CD4-positive, alpha-beta memory T cell (primary cell): ENCODE measurements around the gene TUBA8. TPM values are rescaled to one million over a fixed set of nuclear protein-coding genes. Genes with fewer than 3 reads are reported as not detected.
"Not testable (repeated sequence)": the region's sequence is repeated elsewhere in the genome, so short reads cannot be mapped to it uniquely, and the experiment has no call there.

Experiments used
- CTCF ChIA-PET: fragments of 350-600 bp; sonication (Branson Sonifier 250); formaldehyde crosslinking; loops from one replicate; lab custom pipeline; 2021; ENCODE audit warnings: inconsistent platforms; ENCODE audit not compliant: partially characterized antibody; lab: Charles Lee
- POLR2A ChIA-PET: fragments of 350-600 bp; sonication (Branson Sonifier 250); formaldehyde crosslinking; loops from one replicate; lab custom pipeline; 2021; ENCODE audit not compliant: partially characterized antibody; lab: Charles Lee
- DNase-seq, 5 donors: peaks; one replicate each; pipeline versions ENCODE4 v3.0.0 to v3.0.0-alpha.2; 2020 to 2022; ENCODE audit warnings: mixed read lengths in 1 of 5
- H3K27ac ChIP-seq: one replicate; pipeline ENCODE4 v1.7.0; 2013; ENCODE audit warnings: low read depth, low read length
- H3K27me3 ChIP-seq: 2 replicates; pipeline ENCODE4 v1.7.0; 2013; ENCODE audit warnings: mild to moderate bottlenecking, low read length, moderate library complexity; ENCODE audit not compliant: insufficient read depth
- H3K36me3 ChIP-seq: 2 replicates; pipeline ENCODE4 v1.7.0; 2013; ENCODE audit warnings: mild to moderate bottlenecking, low read length, moderate library complexity; ENCODE audit not compliant: insufficient read depth
- H3K4me1 ChIP-seq: 2 replicates; pipeline ENCODE4 v1.7.0; 2013; ENCODE audit warnings: mild to moderate bottlenecking, low read length, moderate library complexity; ENCODE audit not compliant: insufficient read depth
- H3K4me3 ChIP-seq, 2 donors: one replicate each; pipeline ENCODE4 v1.7.0; 2013; ENCODE audit warnings: low read length in 2 of 2, mild to moderate bottlenecking in 1 of 2
- H3K9me3 ChIP-seq, 2 donors: one replicate each; pipeline ENCODE4 v1.7.0; 2013; ENCODE audit warnings: low read length in 2 of 2, control low read depth in 1 of 2; ENCODE audit not compliant: control insufficient read depth in 1 of 2
- H3K27ac Mint-ChIP-seq, 7 donors: one replicate each; pipeline ENCODE4 v1.8.0; 2020 to 2021; ENCODE audit warnings: mixed read lengths in 7 of 7, mild to moderate bottlenecking in 6 of 7, inconsistent platforms in 3 of 7, moderate library complexity in 3 of 7
- H3K27me3 Mint-ChIP-seq, 2 donors: one replicate each; pipeline ENCODE4 v1.8.0; 2020 to 2021; ENCODE audit warnings: mixed read lengths in 2 of 2
- H3K36me3 Mint-ChIP-seq, 2 donors: one replicate each; pipeline ENCODE4 v1.8.0; 2020 to 2021; ENCODE audit warnings: mixed read lengths in 2 of 2, inconsistent platforms in 1 of 2, mild to moderate bottlenecking in 1 of 2
- H3K4me1 Mint-ChIP-seq, 4 donors: one replicate each; pipeline ENCODE4 v1.8.0; 2020 to 2021; ENCODE audit warnings: mixed read lengths in 4 of 4, mild to moderate bottlenecking in 1 of 4
- H3K4me3 Mint-ChIP-seq, 8 donors: one replicate each; pipeline ENCODE4 v1.8.0; 2020 to 2021; ENCODE audit warnings: mixed read lengths in 8 of 8, mild to moderate bottlenecking in 7 of 8, moderate library complexity in 6 of 8, inconsistent platforms in 3 of 8
- H3K9me3 Mint-ChIP-seq, 8 donors: one replicate each; pipeline ENCODE4 v1.8.0; 2020 to 2021; ENCODE audit warnings: mixed read lengths in 8 of 8, mild to moderate bottlenecking in 5 of 8, inconsistent platforms in 3 of 8, moderate library complexity in 1 of 8
- intact Hi-C: fragments of 100-400 bp; cut with micrococcal nuclease; formaldehyde crosslinking; loops from one replicate; pipeline ENCODE4 v1.15.1; 2023
- polyA plus RNA-seq, 2 donors: library from polyadenylated mRNA; unstranded; fragments of 300-500 nt; fragmentation: Illumina TruSeq; gene quantifications; one replicate each; pipeline ENCODE4 v1.2.3, GENCODE V29; 2021
- total RNA-seq, 2 experiments: library from RNA; stranded (reverse); gene quantifications; one replicate each; pipeline ENCODE4 v1.2.3, GENCODE V29; 2021

The TUBA8 gene
- total and polyA plus RNA-seq, 4 experiments from 2014 or later, result 0.33 to 2.7 (median 1.5) TPM

DNA sequence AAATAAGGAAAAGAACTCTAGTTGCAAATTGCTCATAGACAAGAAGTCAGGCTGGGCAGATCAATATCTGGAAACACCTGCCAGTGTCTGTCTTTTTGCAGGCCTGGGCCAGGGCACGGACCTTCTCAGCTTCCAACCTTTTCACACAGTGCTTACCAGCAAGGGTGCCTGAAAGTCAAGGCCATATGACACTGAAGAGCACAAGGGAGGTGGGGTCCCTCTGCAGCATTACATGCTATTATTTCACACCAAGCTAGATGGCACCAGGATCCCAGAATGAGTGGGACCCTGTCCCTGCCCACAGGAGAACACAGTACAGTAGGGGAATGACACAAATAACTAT, 38.7 kb upstream of the TUBA8 start:
- peak overlapping the region in 1 of 7 donors; percentile 63 for H3K27ac Mint-ChIP-seq
- ChIA-PET POLR2A (no interaction called here), CTCF (interaction anchor here (0.7 to 9.0 kb wide), 3 partner anchors 71 to 294 kb away, joined by 3 to 226 read pairs (median 3); no protein-coding TSS in a partner anchor)
- H3K27ac ChIP-seq, result no peak overlapping the region
- H3K4me1 ChIP-seq, result peaks cover 9% of the 10 kb centered on the region
- no peak for DNase-seq
- H3K9me3 Mint-ChIP-seq, result peaks cover 0 to 3% (median 0%) of the 10 kb centered on the region in 8 donors
- no peak overlapping the region for H3K4me3 ChIP-seq
- peaks cover 7 to 10% (median 9%) of the 10 kb centered on the region in 4 donors for H3K4me1 Mint-ChIP-seq
- H3K4me3 Mint-ChIP-seq, result no peak overlapping the region
- no peaks in the 10 kb centered on the region for H3K9me3 ChIP-seq
- no peaks in the 10 kb centered on the region for H3K36me3 ChIP-seq
- intact Hi-C loops, result no loop called here
- H3K27me3 ChIP-seq, result no peaks in the 10 kb centered on the region
- H3K36me3 Mint-ChIP-seq, result no peaks in the 10 kb centered on the region
- peaks cover 8 to 12% of the 10 kb centered on the region in 2 donors for H3K27me3 Mint-ChIP-seq

DNA sequence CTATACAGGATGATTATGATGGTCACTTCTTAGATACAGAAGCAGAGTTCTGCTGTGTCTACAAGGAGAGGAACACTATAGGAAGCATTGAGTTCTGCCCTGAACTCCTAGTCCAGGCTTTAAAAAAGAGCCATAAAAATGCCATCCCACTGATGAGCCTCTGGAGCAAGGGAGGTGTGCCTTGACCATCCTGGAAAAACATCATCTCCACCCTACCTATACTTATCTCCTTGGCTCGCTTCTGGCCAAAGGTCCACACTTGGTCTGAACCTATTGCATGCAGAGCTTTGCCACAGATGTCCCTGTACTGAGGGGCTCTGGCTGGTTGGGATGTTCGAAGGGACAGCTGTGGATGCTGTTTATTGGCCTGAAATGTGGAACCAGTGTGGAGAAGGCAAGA, 37.1 kb upstream of the TUBA8 start:
- intact Hi-C loops, result no loop called here
- H3K4me3 Mint-ChIP-seq, result no peak overlapping the region
- peaks cover 0 to 3% (median 0%) of the 10 kb centered on the region in 8 donors for H3K9me3 Mint-ChIP-seq
- Histone ChIP-seq H3K4me3 (no peak overlapping the region), H3K9me3 (no peaks in the 10 kb centered on the region), H3K36me3 (no peaks in the 10 kb centered on the region), H3K27me3 (no peaks in the 10 kb centered on the region), H3K27ac (no peak overlapping the region), H3K4me1 (peaks cover 15% of the 10 kb centered on the region)
- POLR2A ChIA-PET, result no interaction called here
- peaks cover 2 to 4% of the 10 kb centered on the region in 2 donors for H3K27me3 Mint-ChIP-seq
- no peak overlapping the region for H3K27ac Mint-ChIP-seq
- CTCF ChIA-PET, result interaction anchor here (9.0 kb wide), 1 partner anchor 242 kb away, joined by 226 read pairs; no protein-coding TSS in a partner anchor
- H3K4me1 Mint-ChIP-seq, result peaks cover 13 to 21% (median 16%) of the 10 kb centered on the region in 4 donors
- no peak for DNase-seq
- peaks cover 0 to 5% of the 10 kb centered on the region in 2 donors for H3K36me3 Mint-ChIP-seq

DNA sequence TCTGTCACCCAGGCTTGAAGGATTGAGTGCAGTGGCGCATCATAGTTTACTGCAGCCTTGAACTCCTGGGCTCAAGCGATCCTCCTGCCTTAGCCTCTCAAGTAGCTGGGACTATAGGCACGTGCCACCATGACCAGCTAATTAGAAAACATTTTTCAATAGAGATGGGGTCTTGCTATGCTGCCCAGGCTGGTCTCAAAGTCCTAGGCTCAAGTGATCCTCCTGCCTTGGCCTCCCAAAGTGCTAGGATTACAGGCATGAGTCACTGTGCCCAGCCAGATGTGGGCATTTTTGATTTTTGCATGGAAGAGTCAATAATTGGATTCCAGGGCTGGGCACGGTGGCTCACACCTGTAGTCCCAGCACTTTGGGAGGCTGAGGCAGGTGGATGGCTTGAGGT, 36.7 kb upstream of the TUBA8 start:
- intact Hi-C loops, H3K9me3 ChIP-seq, H3K4me3 Mint-ChIP-seq, H3K27me3 Mint-ChIP-seq, H3K36me3 ChIP-seq, H3K27ac ChIP-seq, H3K27me3 ChIP-seq, H3K36me3 Mint-ChIP-seq, H3K4me3 ChIP-seq, DNase-seq, H3K9me3 Mint-ChIP-seq, H3K27ac Mint-ChIP-seq, POLR2A ChIA-PET: not testable (repeated sequence)
- CTCF ChIA-PET, result interaction anchor here (2.6 to 9.0 kb wide), 2 partner anchors 10 to 242 kb away, joined by 7 to 226 read pairs; no protein-coding TSS in a partner anchor
- peaks cover 15 to 26% (median 21%) of the 10 kb centered on the region in 4 donors for H3K4me1 Mint-ChIP-seq
- peaks cover 19% of the 10 kb centered on the region for H3K4me1 ChIP-seq

DNA sequence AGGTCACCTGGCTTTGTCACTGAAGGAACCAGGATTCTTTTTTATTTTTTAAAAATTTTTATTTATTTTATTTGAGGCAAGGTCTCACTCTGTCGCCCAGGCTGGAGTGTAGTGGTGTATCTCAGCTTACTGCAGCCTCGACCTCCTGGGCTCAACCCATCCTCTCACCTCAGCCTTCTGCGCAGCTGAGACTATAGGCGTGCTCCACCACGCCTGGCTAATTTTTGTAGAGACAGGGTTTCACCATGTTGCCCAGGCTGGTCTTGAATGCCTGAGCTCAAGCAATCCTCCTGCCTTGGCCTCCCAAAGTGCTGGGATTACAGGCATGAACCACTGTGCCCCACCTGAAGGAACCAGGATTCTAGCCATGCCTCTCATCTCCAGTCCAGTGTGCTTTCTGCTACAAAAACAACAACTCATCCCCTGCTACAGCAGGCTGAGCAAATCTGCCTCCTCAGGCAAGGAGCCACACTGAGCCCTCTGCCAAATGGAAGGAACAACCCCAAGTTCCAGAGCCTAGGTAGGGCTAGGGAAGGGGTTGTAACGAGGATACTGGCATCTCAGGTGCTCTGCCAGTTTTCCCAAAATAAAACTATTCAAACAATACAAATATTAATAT, 35.4 kb upstream of the TUBA8 start:
- Mint-ChIP-seq H3K9me3 (peaks cover 0 to 3% (median 0%) of the 10 kb centered on the region in 8 donors), H3K27me3 (peaks cover 2% of the 10 kb centered on the region in 2 donors), H3K4me3 (no peak overlapping the region), H3K27ac (peak overlapping the region in 1 of 7 donors; percentile 48), H3K4me1 (peaks cover 21 to 35% (median 30%) of the 10 kb centered on the region in 4 donors), H3K36me3 (peaks cover 9 to 19% of the 10 kb centered on the region in 2 donors)
- Histone ChIP-seq H3K4me3 (no peak overlapping the region), H3K27ac (no peak overlapping the region), H3K36me3 (peaks cover 9% of the 10 kb centered on the region), H3K27me3 (no peaks in the 10 kb centered on the region), H3K4me1 (peaks cover 28% of the 10 kb centered on the region), H3K9me3 (no peaks in the 10 kb centered on the region)
- POLR2A ChIA-PET, result interaction anchor here (0.6 to 3.3 kb wide), 5 partner anchors 74 to 297 kb away, joined by 3 to 28 read pairs (median 3); no protein-coding TSS in a partner anchor
- intact Hi-C loops, result loop anchor here (5.0 kb wide), 1 partner anchor 37 kb away; the partner anchor contains the start of gene TUBA8
- CTCF ChIA-PET, result interaction anchor here (0.9 to 9.0 kb wide), 19 partner anchors 12 to 433 kb away, joined by 3 to 226 read pairs (median 6); no protein-coding TSS in a partner anchor
- DNase-seq, result no peak

DNA sequence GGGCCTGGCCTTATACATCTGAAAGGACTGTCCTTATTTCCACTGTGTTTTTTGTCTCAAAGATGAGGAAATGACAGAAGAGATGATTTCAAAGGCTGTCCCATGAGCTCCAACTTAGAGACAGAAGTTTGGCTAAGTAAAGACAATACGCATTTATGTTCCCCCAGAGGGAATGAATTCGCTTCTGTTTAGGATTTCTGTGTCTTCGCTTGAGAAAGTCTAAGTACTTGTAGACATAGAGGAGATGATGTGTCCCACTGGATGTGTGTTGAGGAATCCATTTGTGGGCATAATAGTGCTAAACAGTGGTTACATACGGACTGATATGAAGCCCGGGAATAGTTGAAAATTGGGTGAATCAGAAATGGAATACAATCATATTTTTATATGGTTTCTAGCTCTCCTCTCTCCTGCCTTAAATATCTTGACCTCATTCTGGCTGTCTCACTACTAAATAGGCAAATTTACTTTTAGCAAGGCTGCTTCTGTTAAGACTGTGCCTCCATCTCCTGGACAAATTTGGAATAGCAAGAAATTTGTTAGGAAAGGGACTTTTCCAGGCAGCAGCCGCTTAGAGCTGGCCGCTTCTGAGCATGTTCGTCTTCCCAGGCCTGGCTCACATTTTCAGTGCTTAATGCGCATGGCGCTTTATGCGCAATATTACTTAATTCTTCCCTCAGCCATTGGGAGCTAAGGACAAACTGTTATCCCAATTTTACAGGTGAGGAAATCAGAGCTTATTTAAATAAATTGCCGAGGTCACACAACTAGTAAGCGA, 34.7 kb upstream of the TUBA8 start:
- intact Hi-C loops, result loop anchor here (1.0 to 5.0 kb wide), 7 partner anchors 36 to 989 kb away; partner anchors contain the start of genes BCL2L13, MICAL3, TUBA8 and USP18
- DNase-seq, result peak; percentile 57 to 72 (median 70)
- Mint-ChIP-seq H3K9me3 (peaks cover 0 to 5% (median 0%) of the 10 kb centered on the region in 8 donors), H3K27ac (peak overlapping the region; percentile 68 to 88 (median 81)), H3K4me3 (peak overlapping the region; percentile 49 to 78 (median 60)), H3K36me3 (peaks cover 15 to 25% of the 10 kb centered on the region in 2 donors), H3K4me1 (peaks cover 23 to 40% (median 32%) of the 10 kb centered on the region in 4 donors), H3K27me3 (no peaks in the 10 kb centered on the region)
- ChIA-PET CTCF (interaction anchor here (0.7 to 9.0 kb wide), 25 partner anchors 11 to 992 kb away, joined by 3 to 226 read pairs (median 5); no protein-coding TSS in a partner anchor), POLR2A (interaction anchor here (0.6 to 3.8 kb wide), 11 partner anchors 10 to 333 kb away, joined by 3 to 37 read pairs (median 3); partner anchors contain the start of gene USP18)
- peaks cover 28% of the 10 kb centered on the region for H3K4me1 ChIP-seq
- no peaks in the 10 kb centered on the region for H3K27me3 ChIP-seq
- H3K4me3 ChIP-seq, result no peak overlapping the region
- peak overlapping the region; percentile 72 for H3K27ac ChIP-seq
- no peaks in the 10 kb centered on the region for H3K9me3 ChIP-seq
- H3K36me3 ChIP-seq, result peaks cover 14% of the 10 kb centered on the region

DNA sequence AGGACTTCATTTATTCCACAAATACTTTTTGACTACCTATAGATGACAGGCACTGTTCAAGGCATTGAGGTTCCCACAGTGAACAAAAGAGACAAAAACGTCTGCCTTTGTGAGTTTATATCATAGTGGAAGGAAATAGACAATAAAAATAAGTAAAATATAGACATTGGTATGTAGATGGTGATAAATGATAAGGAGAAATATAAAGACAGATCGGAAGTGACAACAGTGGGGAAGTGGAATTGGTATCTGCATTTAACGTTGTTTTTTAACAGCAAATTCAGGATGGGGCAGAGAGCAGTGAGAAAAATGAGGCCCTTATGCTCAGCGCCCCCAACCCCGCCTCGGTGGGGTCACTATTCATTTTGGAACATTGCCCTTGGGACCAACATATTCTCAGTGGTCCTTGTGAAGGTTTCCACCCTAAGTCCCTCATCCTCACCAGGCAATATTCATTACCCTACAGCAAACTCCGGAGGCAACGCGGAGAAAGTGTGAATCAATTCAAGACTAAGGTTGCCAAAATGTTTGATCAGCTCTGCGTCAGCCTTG, 33.4 kb upstream of the TUBA8 start:
- peak overlapping the region; percentile 72 for H3K27ac ChIP-seq
- ChIA-PET POLR2A (interaction anchor here (0.9 to 3.8 kb wide), 14 partner anchors 9 to 438 kb away, joined by 3 to 37 read pairs (median 5); partner anchors contain the start of genes BCL2L13, BID and USP18), CTCF (interaction anchor here (0.7 to 9.0 kb wide), 13 partner anchors 10 to 334 kb away, joined by 3 to 226 read pairs (median 6); partner anchors contain the start of gene USP18)
- no peaks in the 10 kb centered on the region for H3K27me3 Mint-ChIP-seq
- DNase-seq, result no peak
- H3K9me3 ChIP-seq, result no peaks in the 10 kb centered on the region
- H3K36me3 ChIP-seq, result peaks cover 24% of the 10 kb centered on the region
- H3K4me3 ChIP-seq, result peak overlapping the region; percentile 54 to 86
- intact Hi-C loops, result loop anchor here (1.0 to 5.0 kb wide), 8 partner anchors 15 to 990 kb away; partner anchors contain the start of genes BCL2L13, MICAL3, TUBA8 and USP18
- peaks cover 0 to 2% (median 0%) of the 10 kb centered on the region in 8 donors for H3K9me3 Mint-ChIP-seq
- H3K4me1 ChIP-seq, result peaks cover 35% of the 10 kb centered on the region
- peak overlapping the region; percentile 92 to 99 (median 97) for H3K4me3 Mint-ChIP-seq
- peaks cover 27 to 37% of the 10 kb centered on the region in 2 donors for H3K36me3 Mint-ChIP-seq
- H3K27me3 ChIP-seq, result no peaks in the 10 kb centered on the region
- H3K27ac Mint-ChIP-seq, result peak overlapping the region; percentile 86 to 100 (median 98)
- peaks cover 32 to 53% (median 43%) of the 10 kb centered on the region in 4 donors for H3K4me1 Mint-ChIP-seq
